Esophagus squamous epithelium (tissue), 4 donors: ENCODE data around the gene TAS2R60.

Experiments
- POLR2A ChIP-seq, 4 donors: fragments of 450-650 bp; IDR thresholded peaks; one replicate each; pipeline ENCODE4 v1.6.1; 2017; ENCODE audit warnings: antibody characterized with exemption in 4 of 4, mild to moderate bottlenecking in 4 of 4, moderate library complexity in 3 of 4
- TF ChIP-seq, protein P1 (sequence below), 6 experiments: fragments of 450-650 bp in 4 of 6; fragments of 200-600 bp in 2 of 6; sonication (generic) in 2 of 6; IDR thresholded peaks; one replicate each; pipeline ENCODE4 v1.5.1; 2016 to 2019; ENCODE audit warnings: antibody characterized with exemption in 6 of 6, mild to moderate bottlenecking in 4 of 6, moderate library complexity in 4 of 6

DNA sequence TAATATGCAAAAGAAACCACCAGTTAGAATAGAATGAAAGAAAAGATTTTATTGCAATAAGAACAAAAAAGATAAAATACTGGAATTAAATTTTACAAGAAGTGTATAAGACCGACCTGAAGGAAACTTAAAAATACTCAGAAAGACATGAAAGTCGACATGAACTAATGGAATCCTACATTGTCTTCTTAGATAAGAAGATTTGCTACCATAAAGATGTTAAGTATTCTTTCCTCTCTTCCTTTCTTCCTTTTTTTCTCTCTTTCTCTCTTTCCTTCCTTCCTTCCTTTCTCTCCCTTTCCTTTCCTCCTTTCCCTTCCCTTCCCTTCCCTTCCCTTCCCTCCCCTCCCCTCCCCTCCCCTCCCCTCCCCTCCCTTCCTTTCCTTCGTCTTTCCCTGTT lies 6.5 kb downstream of the TAS2R60 start:
- TF ChIP-seq, protein P1, sequence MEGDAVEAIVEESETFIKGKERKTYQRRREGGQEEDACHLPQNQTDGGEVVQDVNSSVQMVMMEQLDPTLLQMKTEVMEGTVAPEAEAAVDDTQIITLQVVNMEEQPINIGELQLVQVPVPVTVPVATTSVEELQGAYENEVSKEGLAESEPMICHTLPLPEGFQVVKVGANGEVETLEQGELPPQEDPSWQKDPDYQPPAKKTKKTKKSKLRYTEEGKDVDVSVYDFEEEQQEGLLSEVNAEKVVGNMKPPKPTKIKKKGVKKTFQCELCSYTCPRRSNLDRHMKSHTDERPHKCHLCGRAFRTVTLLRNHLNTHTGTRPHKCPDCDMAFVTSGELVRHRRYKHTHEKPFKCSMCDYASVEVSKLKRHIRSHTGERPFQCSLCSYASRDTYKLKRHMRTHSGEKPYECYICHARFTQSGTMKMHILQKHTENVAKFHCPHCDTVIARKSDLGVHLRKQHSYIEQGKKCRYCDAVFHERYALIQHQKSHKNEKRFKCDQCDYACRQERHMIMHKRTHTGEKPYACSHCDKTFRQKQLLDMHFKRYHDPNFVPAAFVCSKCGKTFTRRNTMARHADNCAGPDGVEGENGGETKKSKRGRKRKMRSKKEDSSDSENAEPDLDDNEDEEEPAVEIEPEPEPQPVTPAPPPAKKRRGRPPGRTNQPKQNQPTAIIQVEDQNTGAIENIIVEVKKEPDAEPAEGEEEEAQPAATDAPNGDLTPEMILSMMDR (IDR thresholded peaks at IDR 0.05), result no peak
- no peak for TF ChIP-seq POLR2A (IDR thresholded peaks at IDR 0.05)
